Activated CD4-positive, CD25-positive, alpha-beta regulatory T cell treated with anti-CD3 and anti-CD28 coated beads, Interleukin-2, amount 50 U/mL, for 16 hours (primary cell): Measurements from ENCODE around the gene FOXF1.
A peak's percentile ranks its signal among the peaks of the same experiment; 100 is the strongest.

Source experiments
- DNase-seq: peaks from one replicate; pipeline ENCODE4 v3.0.0-alpha.2; 2020; ENCODE audit warnings: low read depth, low spot score

The FOXF1 gene

GRCh38 chr16:86533076-86533475 is 22.7 kb downstream of the FOXF1 start:
- DNase-seq = no peak

GRCh38 chr16:86533767-86534351 is 23.5 kb downstream of the FOXF1 start:
- DNase-seq = no peak

- DNase-seq = no peak
Observed at GRCh38 chr16:86534779-86535615, 24.7 kb downstream of the FOXF1 start.

GRCh38 chr16:86536621-86537020 is 26.3 kb downstream of the FOXF1 start:
- DNase-seq = no peak

- no peak for DNase-seq
Observed at GRCh38 chr16:86537486-86537885, 27.2 kb downstream of the FOXF1 start.

GRCh38 chr16:86538196-86538780 is 28.0 kb downstream of the FOXF1 start:
- no peak for DNase-seq

- DNase-seq = no peak
Observed at GRCh38 chr16:86540894-86541293, 30.6 kb downstream of the FOXF1 start.

GRCh38 chr16:86541560-86541959 is 31.2 kb downstream of the FOXF1 start:
- DNase-seq = no peak

GRCh38 chr16:86542756-86543750 is 32.7 kb downstream of the FOXF1 start:
- no peak for DNase-seq

GRCh38 chr16:86545481-86545880 is 35.2 kb downstream of the FOXF1 start:
- no peak for DNase-seq

- no peak for DNase-seq
Observed at GRCh38 chr16:86545954-86546637, 35.8 kb downstream of the FOXF1 start.

GRCh38 chr16:86546638-86547013 is 36.3 kb downstream of the FOXF1 start:
- no peak for DNase-seq

GRCh38 chr16:86547286-86547685 is 37.0 kb downstream of the FOXF1 start:
- DNase-seq = no peak

- DNase-seq = no peak
Observed at GRCh38 chr16:86549076-86549892, 39.0 kb downstream of the FOXF1 start.

- DNase-seq = no peak
Observed at GRCh38 chr16:86549893-86550190, 39.5 kb downstream of the FOXF1 start.

- DNase-seq = no peak
Observed at GRCh38 chr16:86550281-86550680, 40.0 kb downstream of the FOXF1 start.

- no peak for DNase-seq
Observed at GRCh38 chr16:86553356-86553755, 43.0 kb downstream of the FOXF1 start.

GRCh38 chr16:86554599-86554916 is 44.2 kb downstream of the FOXF1 start:
- no peak for DNase-seq

- DNase-seq = peak; percentile 92
Observed at GRCh38 chr16:86554917-86555703, 44.8 kb downstream of the FOXF1 start, which contains the start of gene MTHFSD. Gene MTHFSD, minus strand, starts transcription at chr16:86555235. Its CDS starts 51 bp downstream, at chr16:86555184.

- no peak for DNase-seq
Observed at GRCh38 chr16:86555704-86556075, 45.4 kb downstream of the FOXF1 start.
